Activated CD8-positive, alpha-beta memory T cell treated with anti-CD3 and anti-CD28 coated beads, Interleukin-2, amount 10 ng/mL, durations not matched to agents 7 days and 5 days (primary cell): ENCODE measurements around the gene MEAK7. TPM values are rescaled to one million over a fixed set of nuclear protein-coding genes. Genes with fewer than 3 reads are reported as not detected.

Source experiments
- ATAC-seq: fragments of 150-1000 bp; cut with Tn5 transposase; one replicate; pipeline ENCODE4 v1.10.0; 2021; ENCODE audit warnings: moderate library complexity
- CTCF ChIA-PET: fragments of 350-600 bp; sonication (Branson Sonifier 250); formaldehyde crosslinking; loops from one replicate; lab custom pipeline; 2021; ENCODE audit warnings: antibody characterized with exemption; lab: Charles Lee
- DNase-seq: peaks from one replicate; pipeline ENCODE4 v3.0.0-alpha.2; 2020
- H3K27ac Mint-ChIP-seq: one replicate; pipeline ENCODE4 v1.8.0; 2021; ENCODE audit warnings: mild to moderate bottlenecking, mixed read lengths
- H3K27me3 Mint-ChIP-seq: one replicate; pipeline ENCODE4 v1.8.0; 2021; ENCODE audit warnings: mixed read lengths
- H3K36me3 Mint-ChIP-seq: one replicate; pipeline ENCODE4 v1.8.0; 2021; ENCODE audit warnings: mild to moderate bottlenecking, mixed read lengths
- H3K4me1 Mint-ChIP-seq: one replicate; pipeline ENCODE4 v1.8.0; 2021; ENCODE audit warnings: mixed read lengths
- H3K4me3 Mint-ChIP-seq: one replicate; pipeline ENCODE4 v1.8.0; 2021; ENCODE audit warnings: mild to moderate bottlenecking, moderate library complexity, mixed read lengths
- H3K9me3 Mint-ChIP-seq: one replicate; pipeline ENCODE4 v1.8.0; 2022; ENCODE audit warnings: low read depth, mixed read lengths
- total RNA-seq, 2 experiments: library from RNA; stranded (reverse); gene quantifications; one replicate each; pipeline ENCODE4 v1.2.3, GENCODE V29; 2021

The MEAK7 gene
- total RNA-seq, 2 experiments from 2014 or later: 37.9 to 73.9 TPM

DNA sequence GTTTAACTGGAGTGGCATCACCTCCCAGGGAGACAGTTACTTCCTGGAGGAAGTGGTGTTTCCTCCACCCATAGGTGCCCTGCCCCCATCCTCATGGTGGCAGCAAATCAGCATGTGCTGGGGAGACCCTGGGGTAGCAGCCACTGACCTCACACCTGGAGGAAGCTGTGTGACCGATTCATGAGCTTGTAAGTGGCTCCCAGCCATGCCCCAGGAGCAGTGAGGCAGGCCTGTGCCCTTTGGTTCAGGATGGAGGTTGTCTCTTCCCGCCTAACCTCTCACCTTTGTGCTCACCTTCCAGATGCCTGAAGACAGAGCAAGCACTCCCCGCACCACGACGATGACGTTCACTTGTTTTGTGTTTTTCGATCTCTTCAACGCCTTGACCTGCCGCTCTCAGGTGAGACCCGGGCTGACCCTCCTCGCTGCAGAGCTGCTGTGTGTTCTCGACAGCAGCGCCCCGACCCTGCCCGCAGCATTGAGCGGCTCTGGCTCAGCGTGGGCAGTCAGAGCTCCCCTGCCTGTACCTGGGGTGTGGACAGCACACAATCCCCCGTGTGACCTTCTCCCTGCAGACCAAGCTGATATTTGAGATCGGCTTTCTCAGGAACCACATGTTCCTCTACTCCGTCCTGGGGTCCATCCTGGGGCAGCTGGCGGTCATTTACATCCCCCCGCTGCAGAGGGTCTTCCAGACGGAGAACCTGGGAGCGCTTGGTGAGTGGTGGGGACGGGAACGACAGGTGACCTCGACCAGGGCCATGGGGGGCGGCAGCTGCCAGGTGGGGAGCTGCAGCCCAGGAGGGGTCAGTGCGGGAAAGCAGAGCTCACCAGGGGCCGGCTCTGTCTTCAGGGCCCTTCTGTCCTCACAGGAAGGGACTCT, 42.8 kb downstream of the MEAK7 start:
- peaks cover 4% of the 10 kb centered on the region for H3K9me3 Mint-ChIP-seq
- no peaks in the 10 kb centered on the region for H3K27me3 Mint-ChIP-seq
- peaks cover 40% of the 10 kb centered on the region for H3K36me3 Mint-ChIP-seq
- H3K4me1 Mint-ChIP-seq: peaks cover 6% of the 10 kb centered on the region
- no peak overlapping the region for H3K27ac Mint-ChIP-seq
- CTCF ChIA-PET: no interaction called here
- H3K4me3 Mint-ChIP-seq: no peak overlapping the region
- no peak for DNase-seq
- ATAC-seq: no peak

GRCh38 chr16:84461029-84461412, 43.4 kb downstream of the MEAK7 start:
- Mint-ChIP-seq H3K9me3 (no peaks in the 10 kb centered on the region), H3K4me3 (no peak overlapping the region), H3K4me1 (peaks cover 6% of the 10 kb centered on the region), H3K27ac (no peak overlapping the region), H3K27me3 (no peaks in the 10 kb centered on the region), H3K36me3 (peaks cover 33% of the 10 kb centered on the region)
- DNase-seq (no peak), ATAC-seq (no peak)
- CTCF ChIA-PET: no interaction called here

- Mint-ChIP-seq H3K4me3 (no peak overlapping the region), H3K4me1 (peaks cover 6% of the 10 kb centered on the region), H3K9me3 (no peaks in the 10 kb centered on the region), H3K27me3 (no peaks in the 10 kb centered on the region), H3K36me3 (peaks cover 29% of the 10 kb centered on the region), H3K27ac (no peak overlapping the region)
- CTCF ChIA-PET: no interaction called here
- DNase-seq: no peak
- ATAC-seq: no peak
Observed at GRCh38 chr16:84460406-84461028, 43.9 kb downstream of the MEAK7 start.

DNA sequence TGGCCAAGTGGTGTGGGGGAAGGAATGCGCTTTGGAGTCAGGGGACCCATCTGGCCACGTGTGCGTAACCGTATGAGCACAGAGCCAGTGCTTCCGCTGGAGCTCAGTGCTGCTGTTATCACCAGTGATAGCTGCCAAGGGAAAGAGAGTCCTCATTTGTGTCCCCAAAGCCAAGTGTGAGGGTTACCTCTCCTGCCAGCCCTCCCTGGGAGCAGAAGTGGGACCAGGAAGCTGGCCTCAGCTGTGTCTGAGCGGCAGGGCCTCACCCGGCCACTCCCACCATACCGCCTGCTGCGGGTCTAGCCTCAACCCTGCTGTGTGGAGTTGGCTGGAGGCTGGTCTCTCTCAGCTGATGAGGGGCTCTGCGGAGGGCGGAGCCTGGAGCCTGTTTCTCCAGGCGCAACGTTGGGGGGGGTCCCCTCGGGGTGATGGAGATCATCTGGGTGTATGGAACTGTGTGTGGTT, 44.5 kb downstream of the MEAK7 start:
- Mint-ChIP-seq H3K4me3 (no peak overlapping the region), H3K27ac (no peak overlapping the region), H3K36me3 (peaks cover 29% of the 10 kb centered on the region), H3K27me3 (no peaks in the 10 kb centered on the region), H3K4me1 (peaks cover 6% of the 10 kb centered on the region), H3K9me3 (no peaks in the 10 kb centered on the region)
- DNase-seq (no peak), ATAC-seq (no peak)
- CTCF ChIA-PET: no interaction called here

DNA sequence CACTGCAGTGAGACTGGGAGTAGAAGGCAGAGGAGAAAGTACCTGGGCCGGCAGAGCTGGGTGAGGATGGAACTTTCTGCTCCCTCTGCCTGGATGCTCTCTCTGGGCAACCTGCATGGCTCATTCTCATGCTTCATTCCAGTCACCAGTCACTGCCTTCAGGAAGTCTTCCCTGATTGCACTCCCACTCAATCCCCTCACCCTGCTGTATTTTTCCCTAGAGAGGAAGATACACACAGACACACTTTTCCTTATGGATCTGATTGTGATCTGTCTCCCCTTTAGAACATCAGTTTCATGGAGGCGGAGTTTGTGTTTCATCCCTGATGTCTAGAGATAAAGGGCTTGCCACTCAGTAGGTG, 44.9 kb downstream of the MEAK7 start:
- DNase-seq (no peak), ATAC-seq (no peak)
- Mint-ChIP-seq H3K4me3 (no peak overlapping the region), H3K9me3 (no peaks in the 10 kb centered on the region), H3K36me3 (peaks cover 29% of the 10 kb centered on the region), H3K27ac (no peak overlapping the region), H3K4me1 (peaks cover 6% of the 10 kb centered on the region), H3K27me3 (no peaks in the 10 kb centered on the region)
- CTCF ChIA-PET: no interaction called here

GRCh38 chr16:84458606-84459532, 45.6 kb downstream of the MEAK7 start:
- CTCF ChIA-PET: no interaction called here
- ATAC-seq (no peak), DNase-seq (no peak)
- Mint-ChIP-seq H3K9me3 (no peaks in the 10 kb centered on the region), H3K4me1 (peaks cover 6% of the 10 kb centered on the region), H3K4me3 (no peak overlapping the region), H3K27ac (no peak overlapping the region), H3K36me3 (peaks cover 27% of the 10 kb centered on the region), H3K27me3 (no peaks in the 10 kb centered on the region)

- no peak overlapping the region for H3K4me3 Mint-ChIP-seq
- H3K27ac Mint-ChIP-seq: no peak overlapping the region
- no peaks in the 10 kb centered on the region for H3K27me3 Mint-ChIP-seq
- DNase-seq (no peak), ATAC-seq (no peak)
- CTCF ChIA-PET: no interaction called here
- peaks cover 3% of the 10 kb centered on the region for H3K9me3 Mint-ChIP-seq
- peaks cover 9% of the 10 kb centered on the region for H3K36me3 Mint-ChIP-seq
- H3K4me1 Mint-ChIP-seq: no peaks in the 10 kb centered on the region
Observed at GRCh38 chr16:84455031-84455430, 49.4 kb downstream of the MEAK7 start.

Other genes starting within 250 kb of the MEAK7 start
- gene WFDC1, start 209.8 kb downstream of the MEAK7 start, total RNA-seq: not detected
- not detected for gene ATP2C2, start 136.1 kb downstream of the MEAK7 start, total RNA-seq
- gene COTL1, start 113.4 kb upstream of the MEAK7 start, total RNA-seq: 1,000 to 10,000 TPM; 1,052 to 1,190 TPM
- gene KLHL36, start 143.9 kb upstream of the MEAK7 start, total RNA-seq: 10 to 100 TPM; 38.5 to 44.9 TPM
- 100 to 1,000 TPM in 1 of 2 experiments, 10 to 100 TPM in 1; 90.9 to 117 TPM for gene USP10, start 195.3 kb upstream of the MEAK7 start, total RNA-seq